Calu3 (cell line): ENCODE results near the gene KAT6B. TPM values are rescaled to one million over a fixed set of nuclear protein-coding genes. Genes with fewer than 3 reads are reported as not detected.

Source experiments
- BruUV-seq: library from RNA; stranded (reverse); fragments of 400-500 nt; replicated peaks from 2 replicates; lab custom pipeline; 2021; lab: Mats Ljungman, UMichigan
- CTCF ChIA-PET: fragments of 300-600 bp; sonication (Branson Sonifier 250); formaldehyde crosslinking; loops from one replicate; lab custom pipeline; 2022; ENCODE audit warnings: antibody characterized with exemption; lab: Charles Lee
- DNase-seq: peaks from one replicate; pipeline ENCODE4 v3.0.0; 2022
- H3K27ac Mint-ChIP-seq: one replicate; pipeline ENCODE4 v1.8.0; 2022; ENCODE audit warnings: mixed read lengths; ENCODE audit not compliant: unreplicated experiment
- H3K27me3 Mint-ChIP-seq: one replicate; pipeline ENCODE4 v1.8.0; 2022; ENCODE audit warnings: mixed read lengths; ENCODE audit not compliant: unreplicated experiment
- H3K36me3 Mint-ChIP-seq: one replicate; pipeline ENCODE4 v1.8.0; 2022; ENCODE audit warnings: mild to moderate bottlenecking, moderate library complexity, mixed read lengths; ENCODE audit not compliant: insufficient read depth, unreplicated experiment
- H3K4me1 Mint-ChIP-seq: one replicate; pipeline ENCODE4 v1.8.0; 2022; ENCODE audit warnings: mild to moderate bottlenecking, low read depth, mixed read lengths; ENCODE audit not compliant: unreplicated experiment
- H3K4me3 Mint-ChIP-seq: one replicate; pipeline ENCODE4 v1.8.0; 2022; ENCODE audit warnings: mild to moderate bottlenecking, low read depth, moderate library complexity, mixed read lengths; ENCODE audit not compliant: unreplicated experiment
- H3K9me3 Mint-ChIP-seq: one replicate; pipeline ENCODE4 v1.8.0; 2022; ENCODE audit warnings: low read depth, mixed read lengths; ENCODE audit not compliant: unreplicated experiment
- CTCF ChIP-seq: fragments of 200-600 bp; IDR thresholded peaks from one replicate; pipeline ENCODE4 v1.8.0; 2022; ENCODE audit warnings: antibody characterized with exemption; ENCODE audit not compliant: unreplicated experiment
- intact Hi-C: fragments of 100-400 bp; cut with micrococcal nuclease; formaldehyde crosslinking; loops from one replicate; pipeline ENCODE4 v1.10.0; 2022; ENCODE audit not compliant: unreplicated experiment
- total RNA-seq: library from RNA; stranded (reverse); gene quantifications from 2 replicates; pipeline ENCODE4 v1.2.3, GENCODE V29; 2022

Gene KAT6B
- total RNA-seq, 1 experiment from 2014 or later: 28.6 TPM

GRCh38 chr10:74852381-74852780, 26.0 kb downstream of the KAT6B start:
- intact Hi-C loops: no loop called here
- Mint-ChIP-seq H3K9me3 (no peaks in the 10 kb centered on the region), H3K27ac (no peak overlapping the region), H3K4me3 (no peak overlapping the region), H3K4me1 (peaks cover 8% of the 10 kb centered on the region), H3K36me3 (no peaks in the 10 kb centered on the region), H3K27me3 (no peaks in the 10 kb centered on the region)
- no peak for TF ChIP-seq CTCF
- CTCF ChIA-PET: interaction anchor here (0.7 kb wide), 1 partner anchor 14 kb away, joined by 6 read pairs; no protein-coding TSS in a partner anchor
- no peak for DNase-seq
- no TSS peak for BruUV-seq

- no peak overlapping the region for H3K27ac Mint-ChIP-seq
- H3K36me3 Mint-ChIP-seq: no peaks in the 10 kb centered on the region
- no peaks in the 10 kb centered on the region for H3K27me3 Mint-ChIP-seq
- no peak overlapping the region for H3K4me3 Mint-ChIP-seq
- no peaks in the 10 kb centered on the region for H3K9me3 Mint-ChIP-seq
- BruUV-seq: no TSS peak
- TF ChIP-seq CTCF: no peak
- H3K4me1 Mint-ChIP-seq: peaks cover 8% of the 10 kb centered on the region
- intact Hi-C loops: no loop called here
- CTCF ChIA-PET: no interaction called here
- DNase-seq: no peak
These were observed 28.2 kb downstream of the KAT6B start for GRCh38 chr10:74854610-74855009.

GRCh38 chr10:74855027-74855426, 28.6 kb downstream of the KAT6B start:
- no peak for DNase-seq
- no peaks in the 10 kb centered on the region for H3K27me3 Mint-ChIP-seq
- H3K4me1 Mint-ChIP-seq: peaks cover 8% of the 10 kb centered on the region
- H3K27ac Mint-ChIP-seq: no peak overlapping the region
- H3K9me3 Mint-ChIP-seq: no peaks in the 10 kb centered on the region
- no peaks in the 10 kb centered on the region for H3K36me3 Mint-ChIP-seq
- TF ChIP-seq CTCF: no peak
- no TSS peak for BruUV-seq
- intact Hi-C loops: no loop called here
- no peak overlapping the region for H3K4me3 Mint-ChIP-seq
- CTCF ChIA-PET: no interaction called here

DNA sequence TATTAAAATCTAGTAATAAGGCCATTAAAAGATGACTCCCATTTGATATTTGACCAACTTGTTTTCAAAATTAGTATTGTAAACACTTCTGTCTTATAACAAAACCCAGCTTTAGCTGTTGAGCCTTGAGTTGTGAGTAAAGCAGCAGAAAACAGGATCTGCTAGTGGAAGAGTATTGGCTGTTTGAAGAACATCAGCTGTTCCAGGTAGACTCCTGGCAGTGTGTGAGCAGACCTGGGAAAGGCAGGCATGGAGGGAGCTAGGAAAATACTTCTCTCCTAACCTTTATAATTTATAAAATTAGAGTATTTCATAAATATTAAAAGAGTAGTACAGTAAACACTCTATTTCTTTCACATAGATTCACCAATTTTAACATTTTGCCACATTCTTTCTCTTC, 29.0 kb downstream of the KAT6B start:
- Mint-ChIP-seq H3K27ac (no peak overlapping the region), H3K4me1 (peaks cover 8% of the 10 kb centered on the region), H3K4me3 (no peak overlapping the region), H3K27me3 (no peaks in the 10 kb centered on the region), H3K36me3 (no peaks in the 10 kb centered on the region), H3K9me3 (no peaks in the 10 kb centered on the region)
- BruUV-seq: no TSS peak
- TF ChIP-seq CTCF: no peak
- intact Hi-C loops: no loop called here
- CTCF ChIA-PET: no interaction called here
- no peak for DNase-seq
